ENCODE results near the gene MAP3K13.

MAP3K13 gene

GRCh38 chr3:185399737-185400667 is 37.1 kb downstream of the MAP3K13 start:
- no peaks in the 10 kb centered on the region for H3K36me3 ChIP-seq (ENCODE audit: control insufficient read depth, low read length)
- H3K9me3 ChIP-seq (ENCODE audit: control insufficient read depth, insufficient read depth, low read length): no peaks in the 10 kb centered on the region
- no peak overlapping the region for H3K4me2 ChIP-seq (ENCODE audit: low read length)
- H3K4me1 ChIP-seq (ENCODE audit: control insufficient read depth, low read length): no peaks in the 10 kb centered on the region
- H3K27ac ChIP-seq (ENCODE audit: low read depth, low read length): no peak overlapping the region
- no peaks in the 10 kb centered on the region for H3F3A ChIP-seq (ENCODE audit: control insufficient read depth, insufficient read depth)
- no peaks in the 10 kb centered on the region for H3K79me2 ChIP-seq (ENCODE audit: control insufficient read depth, low read length)
- H3K9me2 ChIP-seq (replicated peaks; ENCODE audit: control insufficient read depth, low read length): no peaks in the 10 kb centered on the region
- no peak overlapping the region for H3K4me3 ChIP-seq (ENCODE audit: low read length)
- no peaks in the 10 kb centered on the region for H4K20me1 ChIP-seq (ENCODE audit: control insufficient read depth, insufficient read depth, low read depth, low read length)
- H3K27me3 ChIP-seq (ENCODE audit: control insufficient read depth, low read length): peaks cover 12% of the 10 kb centered on the region
- TF ChIP-seq EZH2phosphoT487 (IDR thresholded peaks at IDR 0.05; ENCODE audit: borderline replicate concordance, low read length): no peak
- no peak for TF ChIP-seq CTCF (IDR thresholded peaks at IDR 0.05; ENCODE audit: low read depth, low read length, poor library complexity, severe bottlenecking)

GRCh38 chr3:185400866-185401265 is 37.9 kb downstream of the MAP3K13 start:
- Histone ChIP-seq H3K27ac (ENCODE audit: low read depth, low read length) (no peak overlapping the region), H3K9me3 (ENCODE audit: control insufficient read depth, insufficient read depth, low read length) (no peaks in the 10 kb centered on the region), H3K4me2 (ENCODE audit: low read length) (no peak overlapping the region), H3K36me3 (ENCODE audit: control insufficient read depth, low read length) (no peaks in the 10 kb centered on the region), H3K4me3 (ENCODE audit: low read length) (no peak overlapping the region), H3K79me2 (ENCODE audit: control insufficient read depth, low read length) (no peaks in the 10 kb centered on the region), H3F3A (ENCODE audit: control insufficient read depth, insufficient read depth) (no peaks in the 10 kb centered on the region), H3K27me3 (ENCODE audit: control insufficient read depth, low read length) (peaks cover 18% of the 10 kb centered on the region), H4K20me1 (ENCODE audit: control insufficient read depth, insufficient read depth, low read depth, low read length) (no peaks in the 10 kb centered on the region), H3K9me2 (replicated peaks; ENCODE audit: control insufficient read depth, low read length) (no peaks in the 10 kb centered on the region), H3K4me1 (ENCODE audit: control insufficient read depth, low read length) (no peaks in the 10 kb centered on the region)
- no peak for TF ChIP-seq CTCF (IDR thresholded peaks at IDR 0.05; ENCODE audit: low read depth, low read length, poor library complexity, severe bottlenecking)
- TF ChIP-seq EZH2phosphoT487 (IDR thresholded peaks at IDR 0.05; ENCODE audit: borderline replicate concordance, low read length): no peak

GRCh38 chr3:185401319-185401955 is 38.5 kb downstream of the MAP3K13 start:
- Histone ChIP-seq H3K4me2 (ENCODE audit: low read length) (no peak overlapping the region), H3K4me3 (ENCODE audit: low read length) (no peak overlapping the region), H3K9me2 (replicated peaks; ENCODE audit: control insufficient read depth, low read length) (no peaks in the 10 kb centered on the region), H3K36me3 (ENCODE audit: control insufficient read depth, low read length) (no peaks in the 10 kb centered on the region), H3K4me1 (ENCODE audit: control insufficient read depth, low read length) (no peaks in the 10 kb centered on the region), H4K20me1 (ENCODE audit: control insufficient read depth, insufficient read depth, low read depth, low read length) (no peaks in the 10 kb centered on the region), H3K79me2 (ENCODE audit: control insufficient read depth, low read length) (no peaks in the 10 kb centered on the region), H3F3A (ENCODE audit: control insufficient read depth, insufficient read depth) (no peaks in the 10 kb centered on the region), H3K27me3 (ENCODE audit: control insufficient read depth, low read length) (peaks cover 24% of the 10 kb centered on the region), H3K9me3 (ENCODE audit: control insufficient read depth, insufficient read depth, low read length) (no peaks in the 10 kb centered on the region), H3K27ac (ENCODE audit: low read depth, low read length) (no peak overlapping the region)
- TF ChIP-seq EZH2phosphoT487 (IDR thresholded peaks at IDR 0.05; ENCODE audit: borderline replicate concordance, low read length) (no peak), CTCF (IDR thresholded peaks at IDR 0.05; ENCODE audit: low read depth, low read length, poor library complexity, severe bottlenecking) (no peak)

All from DOHH2 (cell line).